H1 (cell line): ENCODE data around the gene RTN4. TPM values are rescaled to one million over a fixed set of nuclear protein-coding genes. Genes with fewer than 3 reads are reported as not detected.

ENCODE experiments used
- CHD1 ChIP-seq: IDR thresholded peaks from 2 replicates; pipeline ENCODE4 v1.6.1; 2012; ENCODE audit warnings: low read depth, low read length, improper control_type of control experiment
- GTF2F1 ChIP-seq: IDR thresholded peaks from 2 replicates; pipeline ENCODE4 v1.6.1; 2012; ENCODE audit warnings: low read depth, low read length, improper control_type of control experiment, borderline replicate concordance
- SRF ChIP-seq: IDR thresholded peaks from 2 replicates; pipeline ENCODE4 v1.6.1; 2011; ENCODE audit warnings: mild to moderate bottlenecking, low read depth, low read length, moderate library complexity
- polyA plus RNA-seq, 7 experiments: library from polyadenylated mRNA; depleted of rRNA in 3 of 7; stranded (reverse) in 5 of 7; unstranded in 2 of 7; fragments of >200 nt in 5 of 7; fragments of 200-250 nt in 2 of 7; gene quantifications; 1 replicate in 5 of 7; 2 replicates in 1 of 7; 4 replicates in 1 of 7; pipeline versions ENCODE4 v1.2.1 to v1.2.3, GENCODE V29; 2011 to 2013; ENCODE audit warnings: missing spikeins in 2 of 7, mixed read lengths in 2 of 7
- total RNA-seq: library from RNA; stranded (reverse); fragmentation: NEBNext Ultra II Directional; extraction: Animal tissue kit (Norgen Biotek cat#: 25700); gene quantifications from 2 replicates; pipeline ENCODE4 v1.2.1, GENCODE V29; 2021

The RTN4 gene
- total and polyA plus RNA-seq, 2 of the 8 experiments (the other 6 are each of a cell fraction or from before 2014, with no cell fraction given) = 179 to 242 TPM

DNA sequence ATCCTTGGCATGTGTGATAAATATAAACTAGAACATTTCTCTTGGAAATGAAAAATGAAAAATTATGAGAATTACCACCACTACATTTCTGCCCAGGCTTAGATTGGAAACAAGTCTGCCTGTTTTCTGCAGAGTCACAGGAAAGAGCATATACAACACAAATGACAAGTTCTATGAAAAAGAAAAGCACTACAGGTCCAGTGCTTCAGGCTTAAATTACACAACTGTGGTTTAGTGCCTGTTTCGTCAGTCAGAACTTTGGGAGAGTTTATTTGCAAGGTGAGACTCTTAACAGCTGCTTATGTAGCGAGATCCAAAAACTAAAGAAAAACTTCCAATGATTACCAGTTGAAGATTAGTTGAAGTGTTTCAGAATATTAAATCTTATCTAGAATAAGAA is 68.9 kb downstream of the RTN4 start (continued):
- TF ChIP-seq SRF = no peak
- TF ChIP-seq CHD1 = no peak
- no peak for TF ChIP-seq GTF2F1
